SK-N-SH (cell line): ENCODE data around the gene ST6GALNAC3. TPM values are rescaled to one million over a fixed set of nuclear protein-coding genes. Genes with fewer than 3 reads are reported as not detected.

Experiments
- CTCF ChIA-PET: fragments of 300-600, 350-600 bp; formaldehyde crosslinking; extraction: SDS; loops from one replicate; lab custom pipeline; 2021; lab: Yijun Ruan, JAX
- POLR2A ChIA-PET: fragments of 350-600 bp; sonication (Branson Sonifier 250); formaldehyde crosslinking; extraction: SDS; loops from one replicate; lab custom pipeline; 2020; ENCODE audit warnings: antibody characterized with exemption, inconsistent platforms; lab: Yijun Ruan, JAX
- DNase-seq: peaks from one replicate; pipeline ENCODE4 v3.0.0; 2012
- H2AFZ ChIP-seq: fragments of 200-600 bp; sonication (generic); 2 replicates; pipeline ENCODE4 v1.8.1; 2016; ENCODE audit warnings: antibody characterized with exemption, mild to moderate bottlenecking, low read depth
- H3F3A ChIP-seq: fragments of 200-600 bp; sonication (generic); replicated peaks from 2 replicates; pipeline ENCODE3; 2016; ENCODE audit warnings: antibody characterized with exemption, mild to moderate bottlenecking; ENCODE audit not compliant: insufficient read depth
- H3K27ac ChIP-seq, 2 experiments: fragments of 200-500 bp in 1 of 2; fragments of 200-600 bp in 1 of 2; sonication (Bioruptor generic) in 1 of 2; sonication (generic), shearing (Covaris generic) in 1 of 2; 2 replicates each; pipeline versions ENCODE4 v1.5.1 to v1.6.1; 2014 to 2016; ENCODE audit warnings: low read depth in 2 of 2, inconsistent platforms in 1 of 2, low read length in 1 of 2, mild to moderate bottlenecking in 1 of 2, mixed read lengths in 1 of 2
- H3K27me3 ChIP-seq: fragments of 200-600 bp; sonication (generic), shearing (Covaris generic); 2 replicates; pipeline ENCODE4 v1.6.1; 2016; ENCODE audit warnings: mixed run types; ENCODE audit not compliant: insufficient read depth
- H3K36me3 ChIP-seq, 2 experiments: fragments of 200-500 bp in 1 of 2; fragments of 200-600 bp in 1 of 2; sonication (Bioruptor generic) in 1 of 2; sonication (generic) in 1 of 2; replicated peaks in 1 of 2; 2 replicates each; pipeline versions ENCODE3 to v1.5.1; 2014 to 2016; ENCODE audit warnings: low read length in 1 of 2, mild to moderate bottlenecking in 1 of 2; ENCODE audit not compliant: insufficient read depth in 2 of 2, control insufficient read depth in 1 of 2
- H3K4me1 ChIP-seq, 2 experiments: fragments of 200-500 bp in 1 of 2; fragments of 200-600 bp in 1 of 2; sonication (Bioruptor generic) in 1 of 2; sonication (generic), shearing (Covaris generic) in 1 of 2; 2 replicates each; pipeline versions ENCODE4 v1.5.1 to v1.6.1; 2014 to 2016; ENCODE audit warnings: low read depth in 1 of 2, low read length in 1 of 2, mixed run types in 1 of 2; ENCODE audit not compliant: insufficient read depth in 2 of 2, control insufficient read depth in 1 of 2
- H3K4me2 ChIP-seq: fragments of 200-600 bp; sonication (generic), shearing (Covaris generic); 2 replicates; pipeline ENCODE4 v1.6.1; 2017; ENCODE audit warnings: mixed run types
- H3K4me3 ChIP-seq, 2 experiments: fragments of 200-500 bp in 1 of 2; fragments of 200-600 bp in 1 of 2; sonication (Bioruptor generic) in 1 of 2; sonication (generic), shearing (Covaris generic) in 1 of 2; 2 replicates each; pipeline versions ENCODE4 v1.5.1 to v1.8.1; 2014 to 2016; ENCODE audit warnings: low read depth in 2 of 2, inconsistent platforms in 1 of 2, low read length in 1 of 2, mild to moderate bottlenecking in 1 of 2, mixed read lengths in 1 of 2, moderate library complexity in 1 of 2
- H3K79me2 ChIP-seq: fragments of 200-600 bp; sonication (generic); 2 replicates; pipeline ENCODE4 v1.8.1; 2017; ENCODE audit warnings: mild to moderate bottlenecking; ENCODE audit not compliant: insufficient read depth
- H3K9ac ChIP-seq: fragments of 200-600 bp; sonication (generic); 2 replicates; pipeline ENCODE4 v1.6.1; 2017; ENCODE audit warnings: mixed run types
- H3K9me2 ChIP-seq: fragments of 200-600 bp; sonication (generic); 2 replicates; pipeline ENCODE4 v1.6.1; 2017; ENCODE audit warnings: mixed run types
- H3K9me3 ChIP-seq: fragments of 200-600 bp; sonication (generic); 2 replicates; pipeline ENCODE4 v1.6.1; 2017; ENCODE audit warnings: mixed run types, mild to moderate bottlenecking, moderate library complexity
- H4K20me1 ChIP-seq: fragments of 200-600 bp; sonication (generic); 2 replicates; pipeline ENCODE4 v1.6.1; 2017; ENCODE audit warnings: mild to moderate bottlenecking, mixed run types; ENCODE audit not compliant: insufficient read depth
- CTCF ChIP-seq: fragments of 200-600 bp; sonication (generic); IDR thresholded peaks from 2 replicates; pipeline ENCODE4 v1.6.1; 2017; ENCODE audit warnings: antibody characterized with exemption, mild to moderate bottlenecking, moderate library complexity
- EP300 ChIP-seq, 2 experiments: IDR thresholded peaks; 2 replicates each; pipeline versions ENCODE4 v1.4.0 to v1.6.1; 2012; ENCODE audit warnings: borderline replicate concordance in 1 of 2, low read depth in 1 of 2, low read length in 1 of 2
- FOSL2 ChIP-seq: IDR thresholded peaks from 2 replicates; pipeline ENCODE4 v1.4.0; 2012; ENCODE audit warnings: low read depth, mild to moderate bottlenecking, moderate library complexity, borderline replicate concordance
- GABPA ChIP-seq: IDR thresholded peaks from 2 replicates; pipeline ENCODE4 v1.4.0; 2012; ENCODE audit warnings: low read depth, mild to moderate bottlenecking
- GATA2 ChIP-seq: sonication (generic); formaldehyde crosslinking; IDR thresholded peaks from 2 replicates; pipeline ENCODE4 v1.5.0; 2020; ENCODE audit warnings: mild to moderate bottlenecking, missing genetic modification reagents
- JUND ChIP-seq: IDR thresholded peaks from 2 replicates; pipeline ENCODE4 v1.4.0; 2012
- MXI1 ChIP-seq: IDR thresholded peaks from 2 replicates; pipeline ENCODE4 v1.6.1; 2012; ENCODE audit warnings: mild to moderate bottlenecking, low read depth, low read length, improper control_type of control experiment
- RXRA ChIP-seq: IDR thresholded peaks from 2 replicates; pipeline ENCODE4 v1.4.0; 2012; ENCODE audit warnings: low read depth, mild to moderate bottlenecking, borderline replicate concordance
- SMC3 ChIP-seq: IDR thresholded peaks from 2 replicates; pipeline ENCODE4 v1.6.1; 2012; ENCODE audit warnings: low read depth, low read length, improper control_type of control experiment
- YY1 ChIP-seq: IDR thresholded peaks from 2 replicates; pipeline ENCODE4 v1.4.0; 2012; ENCODE audit warnings: low read depth, mild to moderate bottlenecking
- WGBS: methylation state at CpG from one replicate; pipeline ENCODE4 v1.1.6; 2017; ENCODE audit warnings: low lambda C conversion rate; 5-methylcytosine and 5-hydroxymethylcytosine counted together
- polyA plus RNA-seq, 3 experiments: library from polyadenylated mRNA; depleted of rRNA; stranded (reverse); fragments of >200 nt; gene quantifications; 2 replicates each; pipeline ENCODE4 v1.2.3, GENCODE V29; 2012
- TF ChIP-seq, protein P1 (sequence below): IDR thresholded peaks from 2 replicates; pipeline ENCODE4 v1.4.0; 2012; ENCODE audit warnings: low read depth, borderline replicate concordance
- TF ChIP-seq, protein P2 (sequence below): IDR thresholded peaks from 2 replicates; pipeline ENCODE4; 2012

ST6GALNAC3 gene
- polyA plus RNA-seq, 1 of the 3 experiments (the other 2 are of a cell fraction): 8.1 TPM

GRCh38 chr1:76075877-76076276 is 1.3 kb downstream of the ST6GALNAC3 start:
- H3K27ac ChIP-seq: peak overlapping the region; percentile 9 to 72; a peak in 3 of 4 replicates
- 41% methylated on average over 5 of the region's 5 CpGs for WGBS

DNA sequence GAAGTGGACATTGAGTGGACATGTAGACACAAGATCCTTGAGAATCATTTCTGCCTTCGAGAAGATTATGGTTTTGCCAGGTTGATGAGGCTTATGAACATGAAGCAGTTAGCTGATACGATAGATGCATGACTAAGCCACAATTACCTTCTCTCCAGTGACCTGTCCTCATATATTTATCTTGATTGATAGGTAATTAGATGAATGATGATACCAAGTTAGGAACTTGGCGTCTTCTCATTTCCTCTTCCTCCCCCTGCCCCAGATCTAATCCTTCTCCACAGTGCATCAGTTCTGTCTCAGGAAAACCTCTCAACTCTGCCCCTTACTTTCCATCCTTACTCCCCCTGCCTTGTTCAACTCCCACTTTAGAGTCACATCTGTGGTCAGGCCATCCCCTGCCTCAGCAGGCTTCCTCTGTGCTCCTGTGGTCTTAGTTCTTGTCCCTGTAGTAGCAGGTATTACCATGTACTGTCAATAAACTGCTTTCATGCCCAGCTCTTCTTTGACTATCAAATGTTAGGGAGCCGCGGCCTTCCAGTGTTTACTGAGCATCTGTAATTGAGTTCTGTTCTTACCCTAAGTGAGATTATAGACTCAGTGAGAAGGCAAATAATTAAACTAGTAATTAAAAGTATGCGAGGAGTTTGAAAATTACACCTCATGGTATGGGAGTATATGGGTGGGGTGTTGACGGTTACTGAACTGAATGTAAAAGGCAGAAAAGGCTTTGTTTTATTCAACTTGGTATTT is 5.1 kb downstream of the ST6GALNAC3 start:
- no peaks in the 10 kb centered on the region for H3K36me3 ChIP-seq
- H3K4me2 ChIP-seq: no peak overlapping the region
- H3K9me3 ChIP-seq: no peaks in the 10 kb centered on the region
- DNase-seq: no peak
- no peak overlapping the region for H3K4me3 ChIP-seq
- TF ChIP-seq SMC3: no peak
- TF ChIP-seq, protein P1, sequence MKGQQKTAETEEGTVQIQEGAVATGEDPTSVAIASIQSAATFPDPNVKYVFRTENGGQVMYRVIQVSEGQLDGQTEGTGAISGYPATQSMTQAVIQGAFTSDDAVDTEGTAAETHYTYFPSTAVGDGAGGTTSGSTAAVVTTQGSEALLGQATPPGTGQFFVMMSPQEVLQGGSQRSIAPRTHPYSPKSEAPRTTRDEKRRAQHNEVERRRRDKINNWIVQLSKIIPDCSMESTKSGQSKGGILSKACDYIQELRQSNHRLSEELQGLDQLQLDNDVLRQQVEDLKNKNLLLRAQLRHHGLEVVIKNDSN: no peak
- TF ChIP-seq, protein P2, sequence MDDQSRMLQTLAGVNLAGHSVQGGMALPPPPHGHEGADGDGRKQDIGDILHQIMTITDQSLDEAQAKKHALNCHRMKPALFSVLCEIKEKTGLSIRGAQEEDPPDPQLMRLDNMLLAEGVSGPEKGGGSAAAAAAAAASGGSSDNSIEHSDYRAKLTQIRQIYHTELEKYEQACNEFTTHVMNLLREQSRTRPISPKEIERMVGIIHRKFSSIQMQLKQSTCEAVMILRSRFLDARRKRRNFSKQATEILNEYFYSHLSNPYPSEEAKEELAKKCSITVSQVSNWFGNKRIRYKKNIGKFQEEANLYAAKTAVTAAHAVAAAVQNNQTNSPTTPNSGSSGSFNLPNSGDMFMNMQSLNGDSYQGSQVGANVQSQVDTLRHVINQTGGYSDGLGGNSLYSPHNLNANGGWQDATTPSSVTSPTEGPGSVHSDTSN: peak; percentile 82
- TF ChIP-seq, all 33 proteins: peak for 1
- H3K9me2 ChIP-seq: no peaks in the 10 kb centered on the region
- H4K20me1 ChIP-seq: no peaks in the 10 kb centered on the region
- CTCF ChIA-PET: interaction anchor here (1.2 kb wide), 1 partner anchor 13 kb away, joined by 3 read pairs; no protein-coding TSS in a partner anchor
- H2AFZ ChIP-seq: no peak overlapping the region
- peaks cover 7 to 51% of the 10 kb centered on the region in 2 experiments; a peak in 2 of 4 replicates for H3K4me1 ChIP-seq
- H3K27ac ChIP-seq: peak overlapping the region in 1 of 2 experiments; percentile 51; a peak in 1 of 4 replicates
- H3K9ac ChIP-seq: no peak overlapping the region
- H3K27me3 ChIP-seq: no peaks in the 10 kb centered on the region
- peaks cover 95% of the 10 kb centered on the region for H3K79me2 ChIP-seq
- POLR2A ChIA-PET: no interaction called here
- 82% methylated on average over 7 of the region's 7 CpGs for WGBS
- H3F3A ChIP-seq: peaks cover 3% of the 10 kb centered on the region

More at GRCh38 chr1:76075877-76076276, 1.3 kb downstream of the ST6GALNAC3 start:
- peaks cover 19% of the 10 kb centered on the region for H3F3A ChIP-seq
- peak overlapping the region; percentile 97 for H3K4me2 ChIP-seq
- no peaks in the 10 kb centered on the region for H3K9me3 ChIP-seq
- peak overlapping the region; percentile 89 for H2AFZ ChIP-seq
- CTCF ChIA-PET: interaction anchor here (0.7 kb wide), 1 partner anchor 41 kb away, joined by 3 read pairs; no protein-coding TSS in a partner anchor
- H3K4me1 ChIP-seq: peaks cover 6 to 27% of the 10 kb centered on the region in 2 experiments; a peak in 2 of 4 replicates
- no peaks in the 10 kb centered on the region for H3K9me2 ChIP-seq
- no peaks in the 10 kb centered on the region for H3K27me3 ChIP-seq
- no peaks in the 10 kb centered on the region for H4K20me1 ChIP-seq
- H3K9ac ChIP-seq: peak overlapping the region; percentile 74; the same call in 1 of the 2 replicates
- TF ChIP-seq GABPA (no peak), YY1 (no peak), JUND (peak; percentile 48), GATA2 (CRISPR knock-in tag) (no peak), RXRA (no peak; the same call in 1 of the 2 replicates), CTCF (no peak), FOSL2 (peak; percentile 70; the same call in 1 of the 2 replicates), EP300 (IDR thresholded peaks at IDR 0.05; ENCODE audit: borderline replicate concordance in 1 of 2, low read depth in 1 of 2, low read length in 1 of 2) (no peak), MXI1 (no peak)
- TF ChIP-seq, protein P2: peak; percentile 64
- TF ChIP-seq, all 33 proteins: peak for 3
- Histone ChIP-seq H3K36me3 (no peaks in the 10 kb centered on the region), H3K4me3 (peak overlapping the region; percentile 75 to 89), H3K79me2 (peaks cover 58% of the 10 kb centered on the region)
- POLR2A ChIA-PET: no interaction called here
- no peak for DNase-seq
